Ectodermal cell (in vitro differentiated cells): ENCODE data around the gene EMC6.

Experiments used
- H3K27ac ChIP-seq: 2 replicates; pipeline ENCODE4 v1.7.0; 2013; ENCODE audit warnings: mild to moderate bottlenecking, low read depth, low read length; ENCODE audit not compliant: insufficient read depth, poor library complexity, severe bottlenecking
- H3K27me3 ChIP-seq: 2 replicates; pipeline ENCODE4 v1.7.0; 2013; ENCODE audit warnings: mild to moderate bottlenecking, low read length; ENCODE audit not compliant: insufficient read depth, control insufficient read depth, poor library complexity, severe bottlenecking
- H3K36me3 ChIP-seq: one replicate; pipeline ENCODE4 v1.7.0; 2013; ENCODE audit warnings: low read length; ENCODE audit not compliant: control insufficient read depth, insufficient read depth
- H3K4me1 ChIP-seq: one replicate; pipeline ENCODE4 v1.7.0; 2013; ENCODE audit warnings: low read length; ENCODE audit not compliant: control insufficient read depth, insufficient read depth
- H3K4me3 ChIP-seq: 2 replicates; pipeline ENCODE4 v1.7.0; 2013; ENCODE audit warnings: low read depth, low read length, control low read depth; ENCODE audit not compliant: insufficient read depth
- H3K9me3 ChIP-seq: 2 replicates; pipeline ENCODE4 v1.7.0; 2013; ENCODE audit warnings: mild to moderate bottlenecking, low read length, moderate library complexity; ENCODE audit not compliant: control insufficient read depth
- WGBS, 2 experiments: methylation state at CpG; one replicate each; pipeline ENCODE4 v1.1.7; 2013; ENCODE audit warnings: missing lambda C conversion rate in 2 of 2; 5-methylcytosine and 5-hydroxymethylcytosine counted together

Gene EMC6

DNA sequence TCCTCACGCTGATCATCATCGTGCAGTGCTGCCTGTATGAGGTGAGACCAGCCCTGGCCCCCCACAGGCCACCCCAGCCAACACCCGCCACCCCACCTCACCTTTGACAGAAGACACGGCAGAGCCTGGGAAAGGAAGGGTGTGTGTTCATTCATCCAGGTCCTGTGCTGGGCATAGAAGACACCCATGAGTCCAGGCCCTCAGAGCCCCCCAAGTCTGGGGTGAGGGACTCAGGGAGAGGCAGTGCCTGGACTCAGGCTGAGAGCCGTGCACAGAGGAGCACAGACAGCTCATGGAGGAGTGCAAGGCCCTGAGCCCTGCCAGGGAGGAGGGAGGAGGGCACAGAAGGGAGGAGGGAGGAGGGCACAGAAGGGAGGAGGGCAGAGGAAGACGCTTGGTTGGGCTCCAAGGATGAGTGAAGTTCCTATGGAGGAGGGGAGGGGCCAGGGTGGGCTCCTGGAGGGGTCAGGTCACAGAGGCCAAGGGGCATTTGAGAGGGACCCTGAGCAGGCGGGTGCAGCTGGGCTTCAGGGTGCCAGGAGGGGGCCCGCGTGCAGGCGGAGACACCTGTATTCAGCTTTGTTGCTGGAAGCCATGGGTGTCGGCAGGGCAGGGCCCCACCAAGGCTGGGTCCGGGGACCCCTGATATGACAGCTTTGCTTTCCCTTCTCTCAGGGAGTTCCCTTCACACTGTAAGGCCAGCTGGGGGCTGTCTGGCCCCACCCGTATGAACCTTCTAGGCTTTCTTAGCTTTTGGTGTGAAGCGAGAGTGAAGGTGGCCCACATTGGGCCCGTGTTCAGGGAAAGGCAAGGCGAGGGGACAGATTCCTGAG, 11.6 kb upstream of the EMC6 start:
- no peaks in the 10 kb centered on the region for H3K27me3 ChIP-seq
- 92 to 93% methylated on average over 16 of the region's 16 CpGs for WGBS, 2 experiments
- H3K27ac ChIP-seq, result no peak overlapping the region
- H3K36me3 ChIP-seq, result no peaks in the 10 kb centered on the region
- H3K9me3 ChIP-seq, result no peaks in the 10 kb centered on the region
- H3K4me1 ChIP-seq, result no peaks in the 10 kb centered on the region
- no peak overlapping the region for H3K4me3 ChIP-seq

DNA sequence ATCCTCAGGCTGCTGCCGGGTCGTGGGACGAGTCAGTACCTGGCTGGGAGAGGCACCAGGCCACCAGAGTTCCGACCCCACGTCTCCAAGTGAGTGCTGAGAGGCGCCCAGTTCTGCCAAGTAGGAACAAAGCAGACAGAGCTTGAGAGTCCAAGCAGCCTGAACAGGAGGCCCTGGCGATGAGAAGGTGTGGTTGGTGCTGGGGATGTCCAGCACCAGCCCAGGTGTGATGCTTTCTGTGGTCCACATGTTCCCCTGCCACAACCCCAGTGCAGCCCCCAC, 11.1 kb upstream of the EMC6 start:
- no peaks in the 10 kb centered on the region for H3K9me3 ChIP-seq
- H3K36me3 ChIP-seq, result no peaks in the 10 kb centered on the region
- H3K4me3 ChIP-seq, result no peak overlapping the region
- WGBS, 2 experiments, result 91 to 93% methylated on average over 7 of the region's 7 CpGs
- H3K27me3 ChIP-seq, result no peaks in the 10 kb centered on the region
- no peak overlapping the region for H3K27ac ChIP-seq
- no peaks in the 10 kb centered on the region for H3K4me1 ChIP-seq

DNA sequence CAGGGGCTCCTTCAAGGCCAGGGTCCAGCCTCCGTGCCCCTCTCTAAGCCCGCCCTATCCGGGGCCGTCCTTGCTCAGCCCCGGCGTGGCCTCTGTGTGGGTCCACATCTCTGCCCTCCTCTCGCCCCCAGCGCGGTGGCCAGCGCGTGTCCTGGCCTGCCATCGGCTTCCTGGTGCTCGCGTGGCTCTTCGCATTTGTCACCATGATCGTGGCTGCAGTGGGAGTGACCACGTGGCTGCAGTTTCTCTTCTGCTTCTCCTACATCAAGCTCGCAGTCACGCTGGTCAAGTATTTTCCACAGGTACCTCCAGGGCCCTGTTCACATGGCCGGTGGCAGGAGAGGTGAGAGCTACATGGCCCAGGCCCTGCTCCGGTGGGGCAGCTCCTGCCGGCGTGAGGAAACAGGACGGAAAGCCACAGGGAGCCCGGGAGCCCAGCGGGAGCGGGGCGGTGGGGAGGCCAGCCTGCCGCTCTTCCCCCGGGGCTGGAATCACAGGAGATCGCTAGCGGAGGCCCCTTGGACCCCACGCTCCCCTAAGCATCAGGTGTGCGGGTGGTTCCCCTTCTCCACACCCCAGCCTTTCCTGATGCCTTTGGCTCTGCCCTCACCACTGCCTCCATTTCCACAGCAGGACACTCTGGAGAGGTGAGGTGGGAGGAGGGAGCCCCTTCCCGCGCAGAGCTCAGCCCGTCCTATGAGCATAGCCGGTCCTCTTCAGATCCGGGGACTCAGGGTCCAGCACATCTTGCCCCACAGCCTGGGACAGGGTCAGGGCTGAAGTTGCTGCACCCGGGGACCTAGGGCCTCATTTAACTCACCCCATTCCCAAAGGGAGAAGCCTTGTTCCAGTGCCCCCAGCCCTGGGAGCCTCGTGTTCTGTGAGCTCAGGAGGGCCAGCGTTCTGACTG, 10.5 kb upstream of the EMC6 start:
- Histone ChIP-seq H3K4me3 (no peak overlapping the region), H3K4me1 (peaks cover 4% of the 10 kb centered on the region), H3K27me3 (no peaks in the 10 kb centered on the region), H3K27ac (no peak overlapping the region), H3K9me3 (no peaks in the 10 kb centered on the region), H3K36me3 (no peaks in the 10 kb centered on the region)
- 91 to 92% methylated on average over 42 of the region's 42 CpGs for WGBS, 2 experiments

GRCh38 chr17:3658784-3659449, 9.7 kb upstream of the EMC6 start:
- no peaks in the 10 kb centered on the region for H3K9me3 ChIP-seq
- peaks cover 8% of the 10 kb centered on the region for H3K4me1 ChIP-seq
- H3K27me3 ChIP-seq, result no peaks in the 10 kb centered on the region
- no peak overlapping the region for H3K4me3 ChIP-seq
- no peak overlapping the region for H3K27ac ChIP-seq
- H3K36me3 ChIP-seq, result no peaks in the 10 kb centered on the region
- 87 to 88% methylated on average over 22 of the region's 22 CpGs for WGBS, 2 experiments

GRCh38 chr17:3659541-3660111, 9.0 kb upstream of the EMC6 start:
- Histone ChIP-seq H3K27ac (no peak overlapping the region), H3K4me1 (peaks cover 8% of the 10 kb centered on the region), H3K9me3 (no peaks in the 10 kb centered on the region), H3K4me3 (no peak overlapping the region), H3K36me3 (peaks cover 4% of the 10 kb centered on the region), H3K27me3 (no peaks in the 10 kb centered on the region)
- WGBS, 2 experiments, result 90% methylated on average over 22 of the region's 22 CpGs

DNA sequence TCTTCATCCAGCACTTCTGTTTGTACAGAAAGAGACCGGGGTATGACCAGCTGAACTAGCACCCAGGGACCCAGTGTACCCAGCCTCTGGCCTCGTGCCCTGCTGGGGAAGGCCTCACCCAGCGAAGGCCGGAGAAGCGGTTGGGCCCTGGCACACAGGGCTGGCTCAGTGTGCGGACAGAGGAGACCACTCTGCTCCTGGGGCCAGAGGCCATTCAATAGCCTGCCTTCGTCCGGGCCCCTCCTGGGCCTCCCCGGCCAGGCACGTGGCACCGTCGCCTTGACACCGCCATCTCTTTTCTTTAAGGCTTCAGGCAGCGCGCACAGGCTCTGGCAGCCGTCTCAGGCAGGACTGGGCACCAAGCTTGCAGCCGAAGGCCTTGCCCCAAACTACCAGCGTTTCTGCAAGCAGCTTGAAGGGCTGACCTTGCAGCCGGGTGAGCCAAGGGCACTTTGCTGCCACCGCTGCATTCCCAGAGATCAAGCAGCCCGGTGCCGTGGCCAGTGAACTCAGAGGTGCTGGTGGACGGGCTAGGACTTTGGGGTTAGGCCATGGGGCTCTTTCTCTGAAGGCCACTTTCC, 8.2 kb upstream of the EMC6 start:
- Histone ChIP-seq H3K9me3 (no peaks in the 10 kb centered on the region), H3K27ac (no peak overlapping the region), H3K36me3 (peaks cover 5% of the 10 kb centered on the region), H3K4me1 (peaks cover 8% of the 10 kb centered on the region), H3K27me3 (no peaks in the 10 kb centered on the region), H3K4me3 (no peak overlapping the region)
- WGBS, 2 experiments, result 94 to 96% methylated on average over 23 of the region's 23 CpGs

- Histone ChIP-seq H3K27ac (no peak overlapping the region), H3K9me3 (no peaks in the 10 kb centered on the region), H3K4me3 (no peak overlapping the region), H3K36me3 (peaks cover 5% of the 10 kb centered on the region), H3K4me1 (peaks cover 14% of the 10 kb centered on the region), H3K27me3 (no peaks in the 10 kb centered on the region)
- 92 to 93% methylated on average over 33 of the region's 33 CpGs for WGBS, 2 experiments
Observed at GRCh38 chr17:3663102-3664011, 5.3 kb upstream of the EMC6 start.

- 95 to 97% methylated on average over 5 of the region's 5 CpGs for WGBS, 2 experiments
- H3K36me3 ChIP-seq, result peaks cover 5% of the 10 kb centered on the region
- H3K4me1 ChIP-seq, result peaks cover 14% of the 10 kb centered on the region
- no peaks in the 10 kb centered on the region for H3K27me3 ChIP-seq
- no peak overlapping the region for H3K4me3 ChIP-seq
- no peaks in the 10 kb centered on the region for H3K9me3 ChIP-seq
- no peak overlapping the region for H3K27ac ChIP-seq
Observed at GRCh38 chr17:3665834-3666233, 2.8 kb upstream of the EMC6 start.

GRCh38 chr17:3666516-3666915, 2.1 kb upstream of the EMC6 start:
- H3K4me1 ChIP-seq, result peaks cover 14% of the 10 kb centered on the region
- H3K36me3 ChIP-seq, result peaks cover 5% of the 10 kb centered on the region
- no peaks in the 10 kb centered on the region for H3K9me3 ChIP-seq
- no peaks in the 10 kb centered on the region for H3K27me3 ChIP-seq
- no peak overlapping the region for H3K27ac ChIP-seq
- 93 to 97% methylated on average over 6 of the region's 6 CpGs for WGBS, 2 experiments
- H3K4me3 ChIP-seq, result no peak overlapping the region
